ENCODE measurements around the gene SGMS2. TPM values are rescaled to one million over a fixed set of nuclear protein-coding genes. Genes with fewer than 3 reads are reported as not detected.

The SGMS2 gene
- total and polyA plus RNA-seq, 2 of the 4 experiments (the other 2 are of a cell fraction): 13.4 to 37.5 TPM

- H2BK20ac ChIP-seq (ENCODE audit: low read depth, low read length): no peak overlapping the region
- peaks cover 2% of the 10 kb centered on the region; the same call in 1 of the 2 replicates for H3K9me3 ChIP-seq (ENCODE audit: control insufficient read depth, insufficient read depth, low read length)
- no peaks in the 10 kb centered on the region for H3K36me3 ChIP-seq (ENCODE audit: control insufficient read depth, insufficient read depth, low read length)
- no peak overlapping the region for H2AK5ac ChIP-seq (ENCODE audit: low read depth, low read length)
- dilution Hi-C loops (cut with HindIII; ENCODE audit: low sequenced_read_pairs, unreplicated experiment): no loop called here
- no peak overlapping the region for H2BK5ac ChIP-seq (ENCODE audit: low read depth, low read length, poor library complexity, severe bottlenecking)
- H2BK15ac ChIP-seq (ENCODE audit: low read depth, low read length): no peak overlapping the region
- no peak overlapping the region for H3K4me3 ChIP-seq (ENCODE audit: insufficient read depth, low read depth, low read length)
- no peak overlapping the region for H4K91ac ChIP-seq (ENCODE audit: insufficient read depth, low read depth, low read length)
- no peak overlapping the region for H2AK9ac ChIP-seq (replicated peaks; ENCODE audit: low read depth, low read length, poor library complexity)
- no peak overlapping the region for H3K23ac ChIP-seq (ENCODE audit: low read depth, low read length)
- no peak overlapping the region for H4K5ac ChIP-seq (ENCODE audit: low read depth, low read length)
- DNase-seq: no peak
- peaks cover 6% of the 10 kb centered on the region for H3K4me1 ChIP-seq (ENCODE audit: control insufficient read depth, insufficient read depth, low read length)
- no peak overlapping the region for H3K27ac ChIP-seq (ENCODE audit: insufficient read depth, low read length)
- no peak overlapping the region for H3K18ac ChIP-seq (ENCODE audit: low read depth, low read length)
- no peaks in the 10 kb centered on the region for H3K27me3 ChIP-seq (ENCODE audit: control insufficient read depth, insufficient read depth, low read length)
- ChIA-PET CTCF (no interaction called here), POLR2A (ENCODE audit: unreplicated experiment) (no interaction called here)
- H3K14ac ChIP-seq (replicated peaks; ENCODE audit: low read depth, low read length): no peak overlapping the region
- H4K8ac ChIP-seq (ENCODE audit: low read depth in 2 of 2, low read length in 2 of 2): no peak overlapping the region
- BruUV-seq (replicated peaks): no TSS peak
- no peak overlapping the region for H2AFZ ChIP-seq (replicated peaks; ENCODE audit: low read length, poor library complexity)
- ATAC-seq (ENCODE audit: low read depth): no peak
- H3K4me2 ChIP-seq (ENCODE audit: low read depth, low read length): no peak overlapping the region
- no peak overlapping the region for H3K9ac ChIP-seq (ENCODE audit: low read depth, low read length)
- intact Hi-C loops (cut with micrococcal nuclease): no loop called here
- no peak overlapping the region for H2BK120ac ChIP-seq (ENCODE audit: low read depth, low read length)
- peaks cover 5% of the 10 kb centered on the region for H3K9me1 ChIP-seq (ENCODE audit: insufficient read depth, low read length)
- H3K56ac ChIP-seq (ENCODE audit: extremely low read depth, insufficient read depth, low read length): no peak overlapping the region
- no peaks in the 10 kb centered on the region for H4K20me1 ChIP-seq (ENCODE audit: insufficient read depth, low read length)
- in situ Hi-C loops (cut with MboI; ENCODE audit: low sequenced_read_pairs): no loop called here
- no peak overlapping the region for H3K4ac ChIP-seq (ENCODE audit: low read depth, low read length)
- H3K79me1 ChIP-seq (ENCODE audit: low read depth in 1 of 2, low read length in 2 of 2): no peaks in the 10 kb centered on the region; a peak in 1 of 4 replicates
- no peak for TF ChIP-seq USF2 (IDR thresholded peaks at IDR 0.05; ENCODE audit: low read depth, low read length)
- no peak for TF ChIP-seq RFX5 (IDR thresholded peaks at IDR 0.05; ENCODE audit: low read depth, low read length)
- TF ChIP-seq FOS (IDR thresholded peaks at IDR 0.05; ENCODE audit: low read depth, low read length): no peak
- TF ChIP-seq MAZ (IDR thresholded peaks at IDR 0.05; ENCODE audit: borderline replicate concordance, low read depth, low read length): no peak
- TF ChIP-seq POLR2A (IDR thresholded peaks at IDR 0.05; ENCODE audit: low read depth, low read length): no peak
- no peak for TF ChIP-seq MAFK (IDR thresholded peaks at IDR 0.05; ENCODE audit: low read depth, low read length)
- TF ChIP-seq NFE2L2 (IDR thresholded peaks at IDR 0.05; ENCODE audit: low read depth, low read length): no peak
- no peak for TF ChIP-seq CEBPB (IDR thresholded peaks at IDR 0.05; ENCODE audit: low read depth, low read length)
- TF ChIP-seq CHD1 (IDR thresholded peaks at IDR 0.05; ENCODE audit: low read depth, low read length): no peak
- TF ChIP-seq CTCF (conservative IDR thresholded peaks at IDR 0.05; ENCODE audit: low read depth, low read length): no peak
- no peak for TF ChIP-seq ELK1 (IDR thresholded peaks at IDR 0.05; ENCODE audit: borderline replicate concordance, low read depth, low read length)
- TF ChIP-seq BHLHE40 (IDR thresholded peaks at IDR 0.05; ENCODE audit: low read depth, low read length): no peak
- WGBS, 2 experiments (ENCODE audit: extremely low coverage in 2 of 2, insufficient read length in 1 of 2): no CpG with 5 or more reads among the region's 1 CpG
Observed at GRCh38 chr4:107956011-107956410, 131.3 kb downstream of the SGMS2 start.
